ENCODE results near the gene CTBS.

- TF ChIP-seq, protein P1, sequence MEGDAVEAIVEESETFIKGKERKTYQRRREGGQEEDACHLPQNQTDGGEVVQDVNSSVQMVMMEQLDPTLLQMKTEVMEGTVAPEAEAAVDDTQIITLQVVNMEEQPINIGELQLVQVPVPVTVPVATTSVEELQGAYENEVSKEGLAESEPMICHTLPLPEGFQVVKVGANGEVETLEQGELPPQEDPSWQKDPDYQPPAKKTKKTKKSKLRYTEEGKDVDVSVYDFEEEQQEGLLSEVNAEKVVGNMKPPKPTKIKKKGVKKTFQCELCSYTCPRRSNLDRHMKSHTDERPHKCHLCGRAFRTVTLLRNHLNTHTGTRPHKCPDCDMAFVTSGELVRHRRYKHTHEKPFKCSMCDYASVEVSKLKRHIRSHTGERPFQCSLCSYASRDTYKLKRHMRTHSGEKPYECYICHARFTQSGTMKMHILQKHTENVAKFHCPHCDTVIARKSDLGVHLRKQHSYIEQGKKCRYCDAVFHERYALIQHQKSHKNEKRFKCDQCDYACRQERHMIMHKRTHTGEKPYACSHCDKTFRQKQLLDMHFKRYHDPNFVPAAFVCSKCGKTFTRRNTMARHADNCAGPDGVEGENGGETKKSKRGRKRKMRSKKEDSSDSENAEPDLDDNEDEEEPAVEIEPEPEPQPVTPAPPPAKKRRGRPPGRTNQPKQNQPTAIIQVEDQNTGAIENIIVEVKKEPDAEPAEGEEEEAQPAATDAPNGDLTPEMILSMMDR (IDR thresholded peaks at IDR 0.05), result no peak
- TF ChIP-seq POLR2A (IDR thresholded peaks at IDR 0.05), result no peak
- no peak for TF ChIP-seq EP300 (IDR thresholded peaks at IDR 0.05)
Measured at GRCh38 chr1:84582802-84583587, 8.8 kb upstream of the CTBS start.

Measured in gastroesophageal sphincter (tissue), 3 donors.